ENCODE results near the gene PDS5B.

DNA sequence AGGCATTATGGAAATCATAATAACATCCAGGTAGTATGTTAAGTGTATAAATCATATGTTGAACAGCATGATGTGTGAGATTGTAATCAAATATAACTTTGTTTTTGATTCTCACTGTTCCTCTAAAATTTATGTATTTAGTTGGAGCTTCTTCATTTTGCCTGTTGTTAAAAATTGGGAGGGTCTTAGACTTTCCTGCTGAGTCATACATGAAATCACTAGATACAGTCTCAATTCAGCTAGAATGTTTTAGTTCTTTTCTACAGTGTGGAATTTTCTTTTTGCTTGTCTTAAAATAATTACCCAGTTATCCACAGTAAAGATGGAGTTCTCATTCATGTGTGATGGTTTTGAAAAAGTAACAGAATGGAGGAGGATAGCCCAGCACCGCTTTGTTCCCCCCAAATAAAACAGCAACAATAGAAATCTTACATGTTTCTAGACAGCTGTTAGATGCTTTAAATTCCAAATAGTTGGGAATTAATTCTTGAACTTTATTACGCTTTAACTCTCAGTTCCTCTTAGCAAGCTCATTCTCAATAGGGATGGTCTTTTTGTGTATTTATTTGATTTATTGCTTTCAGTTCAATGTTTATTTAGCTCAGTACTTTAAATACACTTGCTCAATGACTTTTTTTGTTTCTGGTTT is 109.5 kb downstream of the PDS5B start:
- TF ChIP-seq, protein P1, sequence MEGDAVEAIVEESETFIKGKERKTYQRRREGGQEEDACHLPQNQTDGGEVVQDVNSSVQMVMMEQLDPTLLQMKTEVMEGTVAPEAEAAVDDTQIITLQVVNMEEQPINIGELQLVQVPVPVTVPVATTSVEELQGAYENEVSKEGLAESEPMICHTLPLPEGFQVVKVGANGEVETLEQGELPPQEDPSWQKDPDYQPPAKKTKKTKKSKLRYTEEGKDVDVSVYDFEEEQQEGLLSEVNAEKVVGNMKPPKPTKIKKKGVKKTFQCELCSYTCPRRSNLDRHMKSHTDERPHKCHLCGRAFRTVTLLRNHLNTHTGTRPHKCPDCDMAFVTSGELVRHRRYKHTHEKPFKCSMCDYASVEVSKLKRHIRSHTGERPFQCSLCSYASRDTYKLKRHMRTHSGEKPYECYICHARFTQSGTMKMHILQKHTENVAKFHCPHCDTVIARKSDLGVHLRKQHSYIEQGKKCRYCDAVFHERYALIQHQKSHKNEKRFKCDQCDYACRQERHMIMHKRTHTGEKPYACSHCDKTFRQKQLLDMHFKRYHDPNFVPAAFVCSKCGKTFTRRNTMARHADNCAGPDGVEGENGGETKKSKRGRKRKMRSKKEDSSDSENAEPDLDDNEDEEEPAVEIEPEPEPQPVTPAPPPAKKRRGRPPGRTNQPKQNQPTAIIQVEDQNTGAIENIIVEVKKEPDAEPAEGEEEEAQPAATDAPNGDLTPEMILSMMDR (IDR thresholded peaks at IDR 0.05) = no peak
- TF ChIP-seq POLR2A (IDR thresholded peaks at IDR 0.05) (no peak), EP300 (IDR thresholded peaks at IDR 0.05) (no peak)
